HG03342 (cell line): ENCODE measurements around the gene EGR1.
"Not testable (repeated sequence)": the region's sequence is repeated elsewhere in the genome, so short reads cannot be mapped to it uniquely, and the experiment has no call there.

Source experiments
- ATAC-seq: cut with Tn5 transposase; IDR thresholded peaks from one replicate; pipeline ENCODE4 v1.9.1; 2021; ENCODE audit warnings: mild to moderate bottlenecking, moderate library complexity; ENCODE audit not compliant: unreplicated experiment

Gene EGR1

DNA sequence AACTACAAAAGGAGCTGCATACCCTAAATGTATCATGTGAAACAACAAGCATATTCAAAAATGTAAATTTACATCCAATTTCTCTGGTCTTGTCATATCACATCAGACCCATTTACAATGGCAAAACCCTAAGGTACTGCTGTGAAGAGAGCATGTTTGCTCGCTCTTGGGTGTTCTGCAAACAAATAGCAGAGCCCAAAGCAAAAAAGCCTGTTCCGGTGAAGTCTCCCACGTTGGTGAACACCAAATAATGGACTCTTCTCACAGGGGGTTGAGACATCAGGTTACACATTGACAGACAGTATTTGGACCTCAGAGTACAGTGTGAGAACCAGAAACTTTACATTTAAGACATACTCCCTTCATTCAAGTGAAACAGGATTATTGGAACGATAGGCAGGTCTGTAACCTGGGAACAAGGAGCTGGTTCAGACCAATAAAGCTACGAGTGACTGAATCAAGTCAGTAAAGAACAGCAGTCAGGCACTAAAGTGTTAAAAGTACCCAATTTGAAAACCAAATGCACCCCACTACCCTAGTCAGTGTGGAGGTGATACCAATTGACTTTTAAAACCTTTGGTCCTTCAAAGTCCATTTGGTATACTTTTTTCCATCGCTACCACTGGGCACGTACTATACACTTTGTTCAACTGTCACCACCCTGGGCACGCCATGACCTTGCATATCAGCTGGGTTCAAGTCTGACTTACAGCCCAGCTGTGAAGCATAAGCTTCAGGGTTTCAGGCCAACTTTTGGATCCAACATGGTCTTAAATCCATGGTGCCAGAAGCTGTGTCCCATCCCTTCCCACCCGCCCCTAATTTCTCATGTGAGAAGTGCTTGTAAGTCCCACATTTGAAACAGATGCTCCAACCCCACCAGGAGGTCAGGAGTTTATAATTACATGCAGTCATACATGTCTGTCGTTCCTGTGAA lies 41.4 kb downstream of the EGR1 start:
- no peak for ATAC-seq

GRCh38 chr5:138507485-138507884 lies 42.2 kb downstream of the EGR1 start:
- not testable (repeated sequence) for ATAC-seq

DNA sequence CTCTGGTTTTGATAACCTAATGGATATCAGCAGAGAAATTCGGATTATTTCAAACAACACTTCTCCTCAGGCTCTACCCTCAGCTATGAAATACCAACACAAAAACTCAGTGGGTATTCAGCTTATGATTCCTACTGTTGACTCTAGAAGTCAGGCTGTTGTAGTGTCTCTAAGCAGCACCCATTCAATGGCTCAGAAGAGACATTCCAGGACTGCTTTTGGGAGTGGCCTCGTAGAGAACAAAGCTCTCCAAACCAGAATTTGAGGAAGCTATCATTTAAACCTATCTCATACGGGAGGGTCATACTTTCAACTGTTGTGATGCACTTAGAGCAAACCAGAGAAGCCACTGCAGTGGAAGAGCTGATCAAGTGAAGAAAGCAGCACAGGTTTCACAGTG lies 43.7 kb downstream of the EGR1 start:
- no peak for ATAC-seq

GRCh38 chr5:138514021-138514420 lies 48.7 kb downstream of the EGR1 start:
- ATAC-seq = no peak

GRCh38 chr5:138515556-138516245 lies 50.4 kb downstream of the EGR1 start:
- no peak for ATAC-seq

DNA sequence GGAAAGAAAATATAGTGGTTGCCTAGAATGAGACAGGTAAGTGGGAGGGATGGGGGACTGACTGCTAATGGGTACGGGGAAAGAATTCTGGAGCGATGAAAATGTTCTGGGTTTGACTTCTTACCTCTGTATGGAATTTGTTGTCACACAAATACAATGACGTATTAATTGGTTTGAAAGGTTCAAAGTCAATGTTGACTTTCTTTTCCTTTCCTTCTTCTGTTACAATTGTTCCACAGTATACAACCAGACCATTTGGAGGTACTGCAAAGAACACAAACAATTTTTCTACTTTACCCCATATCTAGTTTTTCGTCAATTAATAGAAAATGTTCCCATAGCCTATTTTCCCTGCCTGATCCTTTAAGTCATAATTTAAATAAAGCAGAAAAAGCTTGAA lies 52.2 kb downstream of the EGR1 start:
- ATAC-seq = no peak
